Measurements from ENCODE around the gene NEK2. TPM values are rescaled to one million over a fixed set of nuclear protein-coding genes. Genes with fewer than 3 reads are reported as not detected.

Gene NEK2
- total and polyA plus RNA-seq, 2 of the 13 experiments (the other 11 are each of a cell fraction or from before 2014, with no cell fraction given) = 10.9 to 40.8 TPM

DNA sequence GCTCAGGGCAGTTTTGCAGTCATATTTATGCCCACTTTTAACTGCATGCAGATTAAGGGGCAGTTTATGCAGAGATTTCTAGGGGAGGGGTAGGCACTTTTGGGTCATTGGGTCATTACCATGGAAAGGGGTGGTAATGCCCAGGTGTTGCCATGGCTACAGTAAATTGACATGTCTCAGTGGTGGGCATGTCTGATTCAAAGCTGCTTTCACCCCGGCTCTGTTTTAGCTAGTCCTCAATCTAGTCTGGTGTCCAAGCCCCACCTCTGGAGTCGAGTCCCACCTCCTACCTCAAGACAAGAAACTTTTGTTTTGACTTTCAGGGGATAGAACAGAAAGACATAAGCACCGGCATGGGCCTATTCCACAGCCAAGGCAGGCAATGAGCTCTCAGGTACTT lies 8.9 kb upstream of the NEK2 start:
- CTCF ChIA-PET (ENCODE audit: low intra/inter-chr PET ratio, low total read pairs) = no interaction called here
- 14% methylated on average over 3 of the region's 3 CpGs for WGBS (ENCODE audit: low lambda C conversion rate)
- no peak overlapping the region for H3K4me2 ChIP-seq (ENCODE audit: low read depth, low read length)

DNA sequence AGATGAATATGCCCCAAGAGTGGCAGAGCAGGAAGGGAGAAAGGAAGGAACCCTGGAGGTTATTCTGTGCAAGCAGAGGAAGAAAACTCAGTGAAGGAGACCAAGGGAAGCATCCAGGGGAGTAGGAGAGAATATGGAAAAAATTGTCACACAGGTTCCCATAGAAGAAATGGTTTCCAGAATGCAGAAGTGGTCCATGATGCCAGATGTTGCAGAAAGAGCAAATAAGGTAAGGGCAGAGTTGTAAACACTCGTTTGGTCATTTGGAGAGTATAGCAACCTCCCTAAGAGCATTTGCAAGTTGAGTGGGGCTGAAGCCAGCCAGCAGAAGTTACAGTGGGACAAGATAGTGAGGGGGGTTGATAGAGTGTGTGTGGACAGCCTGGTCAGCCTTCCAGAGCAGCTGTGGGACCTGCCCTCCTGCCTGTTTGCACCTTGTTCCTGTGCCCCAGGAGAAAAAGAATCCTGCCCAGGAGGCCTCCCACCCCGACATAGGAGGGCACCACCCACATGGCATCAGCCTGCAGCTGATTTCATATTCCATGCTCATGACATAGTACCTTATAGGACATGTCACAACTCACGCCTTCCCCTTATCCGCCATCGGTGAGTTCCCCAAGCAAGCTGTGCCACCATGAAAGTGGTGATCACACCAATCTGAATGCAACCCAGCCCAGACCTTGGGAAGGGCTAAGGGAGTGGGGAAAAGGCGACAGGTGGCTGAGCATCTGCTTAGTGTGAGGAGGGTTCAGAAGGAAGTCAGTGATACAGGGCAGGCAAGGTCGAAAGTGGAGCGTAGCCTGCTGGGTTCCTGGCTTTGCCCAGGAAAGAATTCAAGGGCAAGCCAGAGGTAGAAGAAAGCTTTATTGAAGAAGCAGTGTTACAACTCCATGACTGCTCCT lies 8.2 kb upstream of the NEK2 start:
- in situ Hi-C loops (cut with HindIII; ENCODE audit: extremely low pct_ligation_motif_present, low pct_unique_long_range_greater_than_20kb) (no loop called here), intact Hi-C loops (cut with micrococcal nuclease; ENCODE audit: unreplicated experiment) (loop anchor here (5.0 to 10.0 kb wide), 2 partner anchors 244 to 611 kb away; no protein-coding TSS in a partner anchor)
- no peaks in the 10 kb centered on the region for H3K36me3 ChIP-seq (replicated peaks in 1 of 2; ENCODE audit: control insufficient read depth in 1 of 2, insufficient read depth in 2 of 2, low read length in 2 of 2)
- H4K20me1 ChIP-seq (ENCODE audit: insufficient read depth, low read length) = no peaks in the 10 kb centered on the region
- peaks cover 3 to 20% of the 10 kb centered on the region in 2 experiments; a peak in 4 of 5 replicates for H3K27me3 ChIP-seq (ENCODE audit: control insufficient read depth in 1 of 2, insufficient read depth in 2 of 2, low read length in 2 of 2)
- H2AFZ ChIP-seq (ENCODE audit: low read length) = no peak overlapping the region
- H3K4me3 ChIP-seq (replicated peaks in 1 of 3; ENCODE audit: insufficient read depth in 1 of 3, low read depth in 2 of 3, low read length in 3 of 3) = no peak overlapping the region
- no peak for ATAC-seq
- no peaks in the 10 kb centered on the region for H3K9me3 ChIP-seq (ENCODE audit: low read length)
- ChIA-PET POLR2A (interaction anchor here (0.6 to 2.1 kb wide), 2 partner anchors 16 to 351 kb away, joined by 3 to 9 read pairs; partner anchors contain the start of genes DTL and INTS7), CTCF (ENCODE audit: low intra/inter-chr PET ratio, low total read pairs) (no interaction called here)
- no peak overlapping the region for H3K9ac ChIP-seq (ENCODE audit: insufficient read depth, low read depth, low read length)
- H3K27ac ChIP-seq (ENCODE audit: extremely low read length, insufficient read depth, low read length) = no peak overlapping the region
- no TSS peak for BruUV-seq (replicated peaks)
- no peak for FAIRE-seq
- H3K4me1 ChIP-seq (ENCODE audit: insufficient read depth, low read length) = peaks cover 33% of the 10 kb centered on the region
- no peak overlapping the region for H3K4me2 ChIP-seq (ENCODE audit: low read depth, low read length)
- no peaks in the 10 kb centered on the region for H3K79me2 ChIP-seq (ENCODE audit: insufficient read depth, low read length)
- WGBS (ENCODE audit: low lambda C conversion rate) = 51% methylated on average over 8 of the region's 8 CpGs
- no peak for DNase-seq (ENCODE audit: low spot score)
- TF ChIP-seq, protein P1, sequence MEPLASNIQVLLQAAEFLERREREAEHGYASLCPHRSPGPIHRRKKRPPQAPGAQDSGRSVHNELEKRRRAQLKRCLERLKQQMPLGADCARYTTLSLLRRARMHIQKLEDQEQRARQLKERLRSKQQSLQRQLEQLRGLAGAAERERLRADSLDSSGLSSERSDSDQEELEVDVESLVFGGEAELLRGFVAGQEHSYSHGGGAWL (CRISPR knock-in tag; IDR thresholded peaks at IDR 0.05) = no peak
- TF ChIP-seq, protein P2, sequence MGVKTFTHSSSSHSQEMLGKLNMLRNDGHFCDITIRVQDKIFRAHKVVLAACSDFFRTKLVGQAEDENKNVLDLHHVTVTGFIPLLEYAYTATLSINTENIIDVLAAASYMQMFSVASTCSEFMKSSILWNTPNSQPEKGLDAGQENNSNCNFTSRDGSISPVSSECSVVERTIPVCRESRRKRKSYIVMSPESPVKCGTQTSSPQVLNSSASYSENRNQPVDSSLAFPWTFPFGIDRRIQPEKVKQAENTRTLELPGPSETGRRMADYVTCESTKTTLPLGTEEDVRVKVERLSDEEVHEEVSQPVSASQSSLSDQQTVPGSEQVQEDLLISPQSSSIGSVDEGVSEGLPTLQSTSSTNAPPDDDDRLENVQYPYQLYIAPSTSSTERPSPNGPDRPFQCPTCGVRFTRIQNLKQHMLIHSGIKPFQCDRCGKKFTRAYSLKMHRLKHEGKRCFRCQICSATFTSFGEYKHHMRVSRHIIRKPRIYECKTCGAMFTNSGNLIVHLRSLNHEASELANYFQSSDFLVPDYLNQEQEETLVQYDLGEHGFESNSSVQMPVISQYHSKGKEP (CRISPR knock-in tag; IDR thresholded peaks at IDR 0.05) = no peak
- TF ChIP-seq, protein P3, sequence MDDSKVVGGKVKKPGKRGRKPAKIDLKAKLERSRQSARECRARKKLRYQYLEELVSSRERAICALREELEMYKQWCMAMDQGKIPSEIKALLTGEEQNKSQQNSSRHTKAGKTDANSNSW (CRISPR knock-in tag; IDR thresholded peaks at IDR 0.05; ENCODE audit: borderline replicate concordance) = no peak
- TF ChIP-seq NR3C1 (CRISPR knock-in tag; IDR thresholded peaks at IDR 0.05) (no peak), MIER2 (CRISPR knock-in tag; IDR thresholded peaks at IDR 0.05) (no peak), MZF1 (CRISPR knock-in tag; IDR thresholded peaks at IDR 0.05; ENCODE audit: borderline replicate concordance) (no peak), IRX3 (CRISPR knock-in tag; IDR thresholded peaks at IDR 0.05; ENCODE audit: borderline replicate concordance, low read depth) (no peak), TBX2 (CRISPR knock-in tag; IDR thresholded peaks at IDR 0.05; ENCODE audit: borderline replicate concordance) (no peak), ZSCAN30 (CRISPR knock-in tag; IDR thresholded peaks at IDR 0.05) (no peak)

More for the DNA sequence above, 8.9 kb upstream of the NEK2 start:
- Histone ChIP-seq H3K4me1 (ENCODE audit: insufficient read depth, low read length) (peaks cover 33% of the 10 kb centered on the region), H3K27ac (ENCODE audit: extremely low read length, insufficient read depth, low read length) (no peak overlapping the region), H2AFZ (ENCODE audit: low read length) (no peak overlapping the region), H3K4me3 (replicated peaks in 1 of 3; ENCODE audit: insufficient read depth in 1 of 3, low read depth in 2 of 3, low read length in 3 of 3) (no peak overlapping the region), H3K79me2 (ENCODE audit: insufficient read depth, low read length) (no peaks in the 10 kb centered on the region), H3K9ac (ENCODE audit: insufficient read depth, low read depth, low read length) (no peak overlapping the region), H3K9me3 (ENCODE audit: low read length) (no peaks in the 10 kb centered on the region), H3K36me3 (replicated peaks in 1 of 2; ENCODE audit: control insufficient read depth in 1 of 2, insufficient read depth in 2 of 2, low read length in 2 of 2) (no peaks in the 10 kb centered on the region), H3K27me3 (ENCODE audit: control insufficient read depth in 1 of 2, insufficient read depth in 2 of 2, low read length in 2 of 2) (peaks cover 3 to 20% of the 10 kb centered on the region in 2 experiments; a peak in 4 of 5 replicates), H4K20me1 (ENCODE audit: insufficient read depth, low read length) (no peaks in the 10 kb centered on the region)
- TF ChIP-seq, protein P4, sequence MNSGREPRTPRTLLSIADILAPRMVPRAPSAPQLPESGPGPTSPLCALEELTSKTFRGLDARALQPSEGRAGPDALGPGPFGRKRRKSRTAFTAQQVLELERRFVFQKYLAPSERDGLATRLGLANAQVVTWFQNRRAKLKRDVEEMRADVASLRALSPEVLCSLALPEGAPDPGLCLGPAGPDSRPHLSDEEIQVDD (CRISPR knock-in tag; IDR thresholded peaks at IDR 0.05; ENCODE audit: borderline replicate concordance) = no peak
- TF ChIP-seq ZNF777 (CRISPR knock-in tag; IDR thresholded peaks at IDR 0.05) (no peak), ZNF317 (CRISPR knock-in tag; IDR thresholded peaks at IDR 0.05) (no peak), TEAD3 (CRISPR knock-in tag; optimal IDR thresholded peaks at IDR 0.05; ENCODE audit: borderline replicate concordance) (no peak), ZNF335 (CRISPR knock-in tag; IDR thresholded peaks at IDR 0.05) (no peak)
- intact Hi-C loops (cut with micrococcal nuclease; ENCODE audit: unreplicated experiment) = loop anchor here (5.0 to 10.0 kb wide), 2 partner anchors 243 to 610 kb away; no protein-coding TSS in a partner anchor
- FAIRE-seq (no peak), ATAC-seq (no peak), DNase-seq (ENCODE audit: low spot score) (no peak)
- BruUV-seq (replicated peaks) = no TSS peak
- POLR2A ChIA-PET = interaction anchor here (0.6 to 2.1 kb wide), 2 partner anchors 16 to 351 kb away, joined by 3 to 9 read pairs; partner anchors contain the start of genes DTL and INTS7
- in situ Hi-C loops (cut with HindIII; ENCODE audit: extremely low pct_ligation_motif_present, low pct_unique_long_range_greater_than_20kb) = no loop called here

Data from HepG2 (cell line).